Ishikawa (cell line): ENCODE data around the gene CRY1.

Source experiments
- CEBPB ChIP-seq: IDR thresholded peaks from 2 replicates; pipeline ENCODE4 v1.6.1; 2012
- CREB1 ChIP-seq: IDR thresholded peaks from 2 replicates; pipeline ENCODE4 v1.6.1; 2012; ENCODE audit warnings: low read depth
- EGR1 ChIP-seq: IDR thresholded peaks from 2 replicates; pipeline ENCODE4 v1.6.1; 2012
- EP300 ChIP-seq: IDR thresholded peaks from 2 replicates; pipeline ENCODE4 v1.6.1; 2012; ENCODE audit warnings: borderline replicate concordance
- FOXM1 ChIP-seq: IDR thresholded peaks from 2 replicates; pipeline ENCODE4 v1.6.1; 2012; ENCODE audit warnings: low read depth, borderline replicate concordance
- NFIC ChIP-seq: IDR thresholded peaks from 2 replicates; pipeline ENCODE4 v1.6.1; 2012
- RAD21 ChIP-seq: IDR thresholded peaks from 2 replicates; pipeline ENCODE4 v1.6.1; 2012; ENCODE audit warnings: low read depth
- TAF1 ChIP-seq: IDR thresholded peaks from 2 replicates; pipeline ENCODE4 v1.6.1; 2012; ENCODE audit warnings: low read depth, mild to moderate bottlenecking
- TCF12 ChIP-seq: IDR thresholded peaks from 2 replicates; pipeline ENCODE4 v1.6.1; 2012; ENCODE audit warnings: low read depth
- TEAD4 ChIP-seq: IDR thresholded peaks from 2 replicates; pipeline ENCODE4 v1.6.1; 2012
- YY1 ChIP-seq: IDR thresholded peaks from 2 replicates; pipeline ENCODE4 v1.6.1; 2012; ENCODE audit warnings: low read depth
- ZBTB7A ChIP-seq: IDR thresholded peaks from 2 replicates; pipeline ENCODE4 v1.6.1; 2012; ENCODE audit warnings: low read depth
- TF ChIP-seq, protein P1 (sequence below): IDR thresholded peaks from 2 replicates; pipeline ENCODE4 v1.6.1; 2012
- TF ChIP-seq, protein P2 (sequence below): IDR thresholded peaks from 2 replicates; pipeline ENCODE4 v1.6.1; 2012; ENCODE audit warnings: low read depth, mild to moderate bottlenecking
- TF ChIP-seq, protein P3 (sequence below): IDR thresholded peaks from 2 replicates; pipeline ENCODE4 v1.6.1; 2012

Gene CRY1

DNA sequence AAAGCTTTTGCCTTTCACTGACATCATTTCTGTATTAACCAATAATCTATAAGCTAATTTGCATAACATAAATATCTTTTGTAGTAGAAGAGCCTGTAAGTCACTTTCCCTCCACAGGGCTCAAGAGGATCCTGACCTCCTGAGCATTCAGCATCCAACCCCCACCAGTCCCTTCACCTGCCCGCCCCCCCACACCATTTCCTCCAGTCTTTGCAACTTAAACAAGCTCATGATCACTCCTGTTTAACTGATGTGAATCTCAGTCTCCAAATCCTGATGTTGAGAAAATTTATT is 12.0 kb upstream of the CRY1 start:
- TF ChIP-seq ZBTB7A (no peak), NFIC (no peak), CREB1 (no peak), TCF12 (no peak), YY1 (no peak), RAD21 (no peak), EP300 (no peak), TEAD4 (no peak), TAF1 (no peak)
- TF ChIP-seq, protein P1, sequence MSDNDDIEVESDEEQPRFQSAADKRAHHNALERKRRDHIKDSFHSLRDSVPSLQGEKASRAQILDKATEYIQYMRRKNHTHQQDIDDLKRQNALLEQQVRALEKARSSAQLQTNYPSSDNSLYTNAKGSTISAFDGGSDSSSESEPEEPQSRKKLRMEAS: no peak
- TF ChIP-seq, protein P2, sequence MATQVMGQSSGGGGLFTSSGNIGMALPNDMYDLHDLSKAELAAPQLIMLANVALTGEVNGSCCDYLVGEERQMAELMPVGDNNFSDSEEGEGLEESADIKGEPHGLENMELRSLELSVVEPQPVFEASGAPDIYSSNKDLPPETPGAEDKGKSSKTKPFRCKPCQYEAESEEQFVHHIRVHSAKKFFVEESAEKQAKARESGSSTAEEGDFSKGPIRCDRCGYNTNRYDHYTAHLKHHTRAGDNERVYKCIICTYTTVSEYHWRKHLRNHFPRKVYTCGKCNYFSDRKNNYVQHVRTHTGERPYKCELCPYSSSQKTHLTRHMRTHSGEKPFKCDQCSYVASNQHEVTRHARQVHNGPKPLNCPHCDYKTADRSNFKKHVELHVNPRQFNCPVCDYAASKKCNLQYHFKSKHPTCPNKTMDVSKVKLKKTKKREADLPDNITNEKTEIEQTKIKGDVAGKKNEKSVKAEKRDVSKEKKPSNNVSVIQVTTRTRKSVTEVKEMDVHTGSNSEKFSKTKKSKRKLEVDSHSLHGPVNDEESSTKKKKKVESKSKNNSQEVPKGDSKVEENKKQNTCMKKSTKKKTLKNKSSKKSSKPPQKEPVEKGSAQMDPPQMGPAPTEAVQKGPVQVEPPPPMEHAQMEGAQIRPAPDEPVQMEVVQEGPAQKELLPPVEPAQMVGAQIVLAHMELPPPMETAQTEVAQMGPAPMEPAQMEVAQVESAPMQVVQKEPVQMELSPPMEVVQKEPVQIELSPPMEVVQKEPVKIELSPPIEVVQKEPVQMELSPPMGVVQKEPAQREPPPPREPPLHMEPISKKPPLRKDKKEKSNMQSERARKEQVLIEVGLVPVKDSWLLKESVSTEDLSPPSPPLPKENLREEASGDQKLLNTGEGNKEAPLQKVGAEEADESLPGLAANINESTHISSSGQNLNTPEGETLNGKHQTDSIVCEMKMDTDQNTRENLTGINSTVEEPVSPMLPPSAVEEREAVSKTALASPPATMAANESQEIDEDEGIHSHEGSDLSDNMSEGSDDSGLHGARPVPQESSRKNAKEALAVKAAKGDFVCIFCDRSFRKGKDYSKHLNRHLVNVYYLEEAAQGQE: no peak
- TF ChIP-seq, protein P3, sequence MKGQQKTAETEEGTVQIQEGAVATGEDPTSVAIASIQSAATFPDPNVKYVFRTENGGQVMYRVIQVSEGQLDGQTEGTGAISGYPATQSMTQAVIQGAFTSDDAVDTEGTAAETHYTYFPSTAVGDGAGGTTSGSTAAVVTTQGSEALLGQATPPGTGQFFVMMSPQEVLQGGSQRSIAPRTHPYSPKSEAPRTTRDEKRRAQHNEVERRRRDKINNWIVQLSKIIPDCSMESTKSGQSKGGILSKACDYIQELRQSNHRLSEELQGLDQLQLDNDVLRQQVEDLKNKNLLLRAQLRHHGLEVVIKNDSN: no peak

- no peak for TF ChIP-seq FOXM1
- no peak for TF ChIP-seq ZBTB7A
- no peak for TF ChIP-seq NFIC
- TF ChIP-seq, protein P1: no peak
- TF ChIP-seq RAD21: no peak
- no peak for TF ChIP-seq EP300
- TF ChIP-seq TCF12: no peak
- TF ChIP-seq, protein P3: no peak
- TF ChIP-seq TAF1: no peak
- TF ChIP-seq, protein P2: no peak
- TF ChIP-seq CEBPB: no peak
- no peak for TF ChIP-seq YY1
- TF ChIP-seq TEAD4: no peak
- TF ChIP-seq EGR1: no peak
- no peak for TF ChIP-seq CREB1
Measured at GRCh38 chr12:107103516-107103915, 10.2 kb upstream of the CRY1 start.

DNA sequence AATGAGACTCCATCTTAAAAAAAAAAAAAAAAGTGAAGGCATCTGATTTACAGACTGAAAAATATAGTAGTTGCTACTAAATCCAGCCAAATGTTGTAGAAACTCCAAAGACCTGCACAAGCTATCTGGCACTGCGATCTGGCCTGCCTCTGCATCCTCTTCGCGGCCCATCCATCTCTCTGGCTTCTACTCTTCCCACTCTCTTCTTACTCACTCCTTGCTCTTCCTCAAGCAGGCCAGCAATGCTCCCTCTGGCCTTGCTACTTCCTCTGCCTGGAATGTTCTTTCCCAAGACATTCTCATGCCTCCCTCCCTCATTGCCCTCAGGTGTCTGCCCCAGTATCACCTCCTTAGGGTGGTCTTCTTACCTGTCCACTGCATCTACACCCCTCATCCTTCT is 9.7 kb upstream of the CRY1 start:
- TF ChIP-seq RAD21 (no peak), TEAD4 (no peak), TCF12 (no peak), NFIC (no peak), FOXM1 (no peak), CEBPB (no peak), CREB1 (no peak), TAF1 (no peak), ZBTB7A (no peak), YY1 (no peak), EP300 (no peak), EGR1 (no peak)
- TF ChIP-seq, protein P2: no peak
- TF ChIP-seq, protein P3: no peak
- TF ChIP-seq, protein P1: no peak

DNA sequence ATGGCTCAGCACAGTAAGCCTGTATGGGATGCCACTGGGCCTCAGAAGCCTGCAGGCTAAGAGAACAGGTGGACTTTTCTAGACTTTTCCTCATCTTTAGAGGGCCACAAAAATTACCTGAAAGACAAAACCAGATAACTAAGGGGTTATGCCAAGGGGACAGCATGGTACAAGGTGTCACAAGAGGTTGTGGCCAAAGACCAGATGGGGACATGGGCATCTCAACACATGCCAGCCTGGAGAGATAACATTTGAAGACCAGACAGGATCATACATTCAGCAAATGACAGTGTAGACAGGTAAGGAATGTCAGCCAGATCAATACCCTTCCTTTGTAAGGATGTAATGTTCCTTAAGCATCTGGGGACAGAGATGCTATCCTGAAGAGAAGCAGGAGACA is 8.9 kb upstream of the CRY1 start:
- TF ChIP-seq EGR1 (no peak), NFIC (no peak), TAF1 (no peak), EP300 (no peak), RAD21 (no peak), FOXM1 (no peak), ZBTB7A (no peak), YY1 (no peak), TEAD4 (no peak), CEBPB (no peak), CREB1 (no peak)
- TF ChIP-seq, protein P3: no peak
- TF ChIP-seq, protein P1: no peak
- TF ChIP-seq, protein P2: no peak
